Activated B cell treated with CpG ODN at 0.5 μM for 24 hours (primary cell): Measurements from ENCODE around the gene BAK1. TPM values are rescaled to one million over a fixed set of nuclear protein-coding genes. Genes with fewer than 3 reads are reported as not detected.

Experiments used
- total RNA-seq: library from RNA; stranded (reverse); gene quantifications from 2 replicates; pipeline ENCODE4 v1.2.3, GENCODE V29; 2022

BAK1 gene
- total RNA-seq, 1 donor from 2014 or later = 29.5 TPM

Other genes with a start within 250 kb of the BAK1 start
- gene KIFC1, start 188.5 kb downstream of the BAK1 start, total RNA-seq = 1.9 and 2.2 TPM in 2 replicates
- 76.0 and 83.4 TPM in 2 replicates for gene PHF1, start 169.3 kb downstream of the BAK1 start, total RNA-seq
- 111 and 120 TPM in 2 replicates for gene CUTA, start 162.2 kb downstream of the BAK1 start, total RNA-seq
- 19.5 and 25.4 TPM in 2 replicates for gene SYNGAP1, start 160.2 kb downstream of the BAK1 start, total RNA-seq
- 10.7 and 12.5 TPM in 2 replicates for gene ZBTB9, start 125.7 kb downstream of the BAK1 start, total RNA-seq
- 31.7 and 35.5 TPM in 2 replicates for gene ITPR3, start 41.0 kb upstream of the BAK1 start, total RNA-seq
- gene UQCC2, start 131.4 kb upstream of the BAK1 start, total RNA-seq = 26.2 and 37.5 TPM in 2 replicates
- gene IP6K3, start 166.6 kb upstream of the BAK1 start, total RNA-seq = not detected in 2 replicates
- gene LEMD2, start 208.9 kb upstream of the BAK1 start, total RNA-seq = 73.7 and 88.0 TPM in 2 replicates
- gene MLN, start 223.7 kb upstream of the BAK1 start, total RNA-seq = not detected in 2 replicates